ENCODE results near the gene TMEM184B. TPM values are rescaled to one million over a fixed set of nuclear protein-coding genes. Genes with fewer than 3 reads are reported as not detected.

The TMEM184B gene
- polyA plus RNA-seq, 1 donor (not counting 4 experiments of a cell fraction or from before 2014, with no cell fraction given): 18.8 TPM

DNA sequence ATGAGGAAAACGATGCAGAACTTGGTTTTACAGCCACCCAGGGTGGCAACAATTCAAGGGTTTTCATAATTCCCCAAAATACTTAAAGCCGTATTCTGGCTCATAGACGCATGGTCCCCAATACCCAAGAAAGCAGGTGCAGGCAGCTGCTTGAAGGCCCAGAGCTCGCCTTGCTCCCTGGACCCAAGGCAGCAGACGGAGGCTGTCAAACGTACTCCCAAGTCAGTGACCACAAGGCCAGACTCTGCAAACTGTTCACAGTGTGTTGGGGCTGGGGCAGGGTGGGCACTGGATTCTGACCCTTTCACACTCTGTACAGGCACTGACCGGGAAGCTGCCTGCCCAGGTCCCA lies 21.5 kb downstream of the TMEM184B start:
- no peak overlapping the region for H3K4me2 ChIP-seq (ENCODE audit: control insufficient read depth, extremely low read depth, insufficient read depth, low read depth, low read length)
- peaks cover 8% of the 10 kb centered on the region for H4K20me1 ChIP-seq (ENCODE audit: control insufficient read depth, extremely low read depth, insufficient read depth, low read length)
- H3K79me2 ChIP-seq (ENCODE audit: control insufficient read depth, insufficient read depth, low read length): peaks cover 55% of the 10 kb centered on the region
- H3K27me3 ChIP-seq (ENCODE audit: control insufficient read depth, extremely low read depth, insufficient read depth, low read length): no peaks in the 10 kb centered on the region
- H3K27ac ChIP-seq (ENCODE audit: control insufficient read depth, insufficient read depth, low read length): no peak overlapping the region
- no peak overlapping the region for H3K9ac ChIP-seq (ENCODE audit: control insufficient read depth, extremely low read depth, insufficient read depth, low read length)
- H2AFZ ChIP-seq (ENCODE audit: control insufficient read depth, low read length): no peak overlapping the region
- H3K36me3 ChIP-seq (ENCODE audit: control insufficient read depth in 2 of 2, extremely low read depth in 1 of 2, insufficient read depth in 2 of 2, low read length in 2 of 2): peaks cover 16% of the 10 kb centered on the region in 2 experiments
- H3K4me3 ChIP-seq (ENCODE audit: control insufficient read depth in 2 of 3, extremely low read depth in 1 of 3, insufficient read depth in 2 of 3, low read depth in 1 of 3, low read length in 3 of 3): no peak overlapping the region
- dilution Hi-C loops (cut with MboI; ENCODE audit: extremely low pct_ligation_motif_present, low sequenced_read_pairs): no loop called here
- TF ChIP-seq, protein P1, sequence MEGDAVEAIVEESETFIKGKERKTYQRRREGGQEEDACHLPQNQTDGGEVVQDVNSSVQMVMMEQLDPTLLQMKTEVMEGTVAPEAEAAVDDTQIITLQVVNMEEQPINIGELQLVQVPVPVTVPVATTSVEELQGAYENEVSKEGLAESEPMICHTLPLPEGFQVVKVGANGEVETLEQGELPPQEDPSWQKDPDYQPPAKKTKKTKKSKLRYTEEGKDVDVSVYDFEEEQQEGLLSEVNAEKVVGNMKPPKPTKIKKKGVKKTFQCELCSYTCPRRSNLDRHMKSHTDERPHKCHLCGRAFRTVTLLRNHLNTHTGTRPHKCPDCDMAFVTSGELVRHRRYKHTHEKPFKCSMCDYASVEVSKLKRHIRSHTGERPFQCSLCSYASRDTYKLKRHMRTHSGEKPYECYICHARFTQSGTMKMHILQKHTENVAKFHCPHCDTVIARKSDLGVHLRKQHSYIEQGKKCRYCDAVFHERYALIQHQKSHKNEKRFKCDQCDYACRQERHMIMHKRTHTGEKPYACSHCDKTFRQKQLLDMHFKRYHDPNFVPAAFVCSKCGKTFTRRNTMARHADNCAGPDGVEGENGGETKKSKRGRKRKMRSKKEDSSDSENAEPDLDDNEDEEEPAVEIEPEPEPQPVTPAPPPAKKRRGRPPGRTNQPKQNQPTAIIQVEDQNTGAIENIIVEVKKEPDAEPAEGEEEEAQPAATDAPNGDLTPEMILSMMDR (optimal IDR thresholded peaks at IDR 0.05 in 1 of 3, IDR thresholded peaks at IDR 0.05 in 1 of 3, conservative IDR thresholded peaks at IDR 0.05 in 1 of 3; ENCODE audit: extremely low read depth in 1 of 3, insufficient read depth in 2 of 3, low read length in 3 of 3): no peak
- no peak for TF ChIP-seq EZH2 (IDR thresholded peaks at IDR 0.05; ENCODE audit: low read length)
- FAIRE-seq (no peak), DNase-seq (ENCODE audit: low read depth, low spot score) (no peak)
- H3K9me1 ChIP-seq (ENCODE audit: control insufficient read depth, extremely low read depth, insufficient read depth, low read length): no peaks in the 10 kb centered on the region
- H3K4me1 ChIP-seq (ENCODE audit: control insufficient read depth, extremely low read depth, insufficient read depth, low read length): no peaks in the 10 kb centered on the region
- no peaks in the 10 kb centered on the region for H3K9me3 ChIP-seq (ENCODE audit: control insufficient read depth, low read depth, low read length)

DNA sequence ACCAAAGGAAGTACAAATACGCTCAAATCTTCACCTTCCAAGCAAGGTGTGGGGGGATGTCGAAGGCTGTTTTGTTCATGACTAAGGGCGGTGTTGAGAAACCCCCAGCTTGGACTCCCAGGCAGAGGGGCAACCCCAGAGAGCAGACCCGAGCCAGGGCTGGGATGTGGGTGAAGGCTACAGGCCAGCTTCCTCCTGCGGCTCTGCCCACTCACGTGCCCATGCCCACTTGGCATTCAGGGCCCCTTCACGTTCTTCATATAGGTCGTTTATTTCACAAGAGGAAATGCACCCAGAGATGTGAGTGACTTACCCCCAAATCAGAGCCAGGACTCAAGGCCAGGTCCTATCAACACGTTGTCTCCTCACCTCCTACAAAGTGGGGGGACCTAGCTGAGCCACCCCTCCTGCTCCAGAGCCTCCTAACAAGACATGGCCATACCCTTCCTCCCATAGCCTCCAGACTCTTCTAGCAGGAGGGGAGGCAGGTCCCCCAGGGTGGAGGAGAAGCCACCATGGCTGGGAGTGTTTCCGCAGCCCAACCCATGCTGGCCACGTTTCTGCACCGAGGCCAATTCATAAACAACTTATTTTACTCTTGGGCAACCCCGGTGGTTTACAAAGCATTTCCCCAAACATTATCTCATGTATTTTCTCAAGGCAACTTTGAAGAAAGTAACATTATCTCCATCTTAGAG lies 22.0 kb downstream of the TMEM184B start:
- no peak overlapping the region for H3K4me2 ChIP-seq (ENCODE audit: control insufficient read depth, extremely low read depth, insufficient read depth, low read depth, low read length)
- no peaks in the 10 kb centered on the region for H3K9me3 ChIP-seq (ENCODE audit: control insufficient read depth, low read depth, low read length)
- peaks cover 53% of the 10 kb centered on the region for H3K79me2 ChIP-seq (ENCODE audit: control insufficient read depth, insufficient read depth, low read length)
- no peaks in the 10 kb centered on the region for H3K4me1 ChIP-seq (ENCODE audit: control insufficient read depth, extremely low read depth, insufficient read depth, low read length)
- no peak overlapping the region for H3K27ac ChIP-seq (ENCODE audit: control insufficient read depth, insufficient read depth, low read length)
- no peak overlapping the region for H2AFZ ChIP-seq (ENCODE audit: control insufficient read depth, low read length)
- peaks cover 21% of the 10 kb centered on the region in 2 experiments for H3K36me3 ChIP-seq (ENCODE audit: control insufficient read depth in 2 of 2, extremely low read depth in 1 of 2, insufficient read depth in 2 of 2, low read length in 2 of 2)
- no peak overlapping the region for H3K4me3 ChIP-seq (ENCODE audit: control insufficient read depth in 2 of 3, extremely low read depth in 1 of 3, insufficient read depth in 2 of 3, low read depth in 1 of 3, low read length in 3 of 3)
- peaks cover 8% of the 10 kb centered on the region for H4K20me1 ChIP-seq (ENCODE audit: control insufficient read depth, extremely low read depth, insufficient read depth, low read length)
- H3K9ac ChIP-seq (ENCODE audit: control insufficient read depth, extremely low read depth, insufficient read depth, low read length): no peak overlapping the region
- no peaks in the 10 kb centered on the region for H3K9me1 ChIP-seq (ENCODE audit: control insufficient read depth, extremely low read depth, insufficient read depth, low read length)
- dilution Hi-C loops (cut with MboI; ENCODE audit: extremely low pct_ligation_motif_present, low sequenced_read_pairs): no loop called here
- H3K27me3 ChIP-seq (ENCODE audit: control insufficient read depth, extremely low read depth, insufficient read depth, low read length): no peaks in the 10 kb centered on the region
- FAIRE-seq (no peak), DNase-seq (ENCODE audit: low read depth, low spot score) (no peak)
- TF ChIP-seq, protein P1 (optimal IDR thresholded peaks at IDR 0.05 in 1 of 3, IDR thresholded peaks at IDR 0.05 in 1 of 3, conservative IDR thresholded peaks at IDR 0.05 in 1 of 3; ENCODE audit: extremely low read depth in 1 of 3, insufficient read depth in 2 of 3, low read length in 3 of 3): no peak
- no peak for TF ChIP-seq EZH2 (IDR thresholded peaks at IDR 0.05; ENCODE audit: low read length)

Measured in keratinocyte (primary cell).